K562 (cell line): ENCODE data around the gene ANKZF1. TPM values are rescaled to one million over a fixed set of nuclear protein-coding genes. Genes with fewer than 3 reads are reported as not detected.

ENCODE experiments used
- C11orf30 ChIP-seq: fragments of 450-650 bp; IDR thresholded peaks from 2 replicates; pipeline ENCODE4 v1.6.1; 2016; ENCODE audit warnings: low read depth, mild to moderate bottlenecking
- CHCHD3 ChIP-seq: fragments of 250-450 bp; sonication (Bioruptor Pico); IDR thresholded peaks from 2 replicates; pipeline ENCODE4 v2.1.2; 2022; ENCODE audit warnings: mild to moderate bottlenecking
- CHD1 ChIP-seq: fragments of 200-600 bp; sonication (generic); IDR thresholded peaks from one replicate; pipeline ENCODE4 v1.6.1; 2012; ENCODE audit warnings: mild to moderate bottlenecking, moderate library complexity, low read length, inconsistent platforms
- CHD2 ChIP-seq: IDR thresholded peaks from 2 replicates; pipeline ENCODE4 v1.6.1; 2011; ENCODE audit warnings: low read depth, low read length
- DNMT1 ChIP-seq: fragments of 450-650 bp; IDR thresholded peaks from 2 replicates; pipeline ENCODE4 v1.6.1; 2016; ENCODE audit warnings: antibody characterized with exemption, mild to moderate bottlenecking
- ETV1 ChIP-seq: fragments of 450-650 bp; conservative IDR thresholded peaks from 2 replicates; pipeline ENCODE4 v1.6.1; 2016; ENCODE audit warnings: missing genetic modification characterization, control low read depth, low read depth, missing compliant biosample characterization
- FOXP1 ChIP-seq: sonication (generic); formaldehyde crosslinking; IDR thresholded peaks from 2 replicates; pipeline ENCODE4 v1.8.0; 2022; ENCODE audit warnings: mild to moderate bottlenecking, missing genetic modification reagents
- HDAC3 ChIP-seq: fragments of 450-650 bp; IDR thresholded peaks from 2 replicates; pipeline ENCODE4 v1.6.1; 2018; ENCODE audit warnings: borderline replicate concordance, mild to moderate bottlenecking, moderate library complexity; ENCODE audit not compliant: partially characterized antibody
- KDM1A ChIP-seq, 2 experiments: fragments of 450-650 bp; IDR thresholded peaks; 2 replicates each; pipeline ENCODE4 v1.6.1; 2016; ENCODE audit warnings: mild to moderate bottlenecking in 2 of 2
- MTA1 ChIP-seq: fragments of 450-650 bp; IDR thresholded peaks from 2 replicates; pipeline ENCODE4 v1.6.1; 2017; ENCODE audit warnings: borderline replicate concordance
- NCOR1 ChIP-seq: fragments of 450-650 bp; IDR thresholded peaks from 2 replicates; pipeline ENCODE4 v1.6.1; 2016; ENCODE audit warnings: mild to moderate bottlenecking, moderate library complexity
- NFATC3 ChIP-seq: fragments of 450-650 bp; IDR thresholded peaks from 2 replicates; pipeline ENCODE4 v1.6.1; 2017; ENCODE audit warnings: mild to moderate bottlenecking
- PML ChIP-seq: IDR thresholded peaks from 2 replicates; pipeline ENCODE4 v1.6.1; 2012; ENCODE audit warnings: low read length, inconsistent platforms
- PRMT5 ChIP-seq: sonication (generic); formaldehyde crosslinking; IDR thresholded peaks from 2 replicates; pipeline ENCODE4 v1.5.0; 2020; ENCODE audit warnings: missing genetic modification reagents
- RBM25 ChIP-seq: fragments of 200-400 bp; formaldehyde crosslinking; IDR thresholded peaks from 2 replicates; pipeline ENCODE4 v1.6.1; 2018; ENCODE audit warnings: low read length, low read depth, moderate library complexity; ENCODE audit not compliant: severe bottlenecking
- SETDB1 ChIP-seq: IDR thresholded peaks from one replicate; pipeline ENCODE4 v1.6.1; 2012; ENCODE audit warnings: low read length, control low read depth, inconsistent platforms
- SMC3 ChIP-seq: conservative IDR thresholded peaks from 2 replicates; pipeline ENCODE4 v1.6.1; 2011; ENCODE audit warnings: low read depth, low read length, improper control_type of control experiment; ENCODE audit not compliant: insufficient read depth
- SNRNP70 ChIP-seq: fragments of 200-400 bp; formaldehyde crosslinking; optimal IDR thresholded peaks from 2 replicates; pipeline ENCODE3; 2017; ENCODE audit warnings: low read depth, low read length
- TCF3 ChIP-seq: sonication (generic); formaldehyde crosslinking; IDR thresholded peaks from 2 replicates; pipeline ENCODE4 v1.4.0; 2020; ENCODE audit warnings: mild to moderate bottlenecking, missing genetic modification reagents
- ZKSCAN8 ChIP-seq: fragments of 200-800 bp; sonication (Bioruptor generic); IDR thresholded peaks from 2 replicates; pipeline ENCODE4 v1.6.1; 2016; ENCODE audit warnings: missing genetic modification characterization, missing compliant biosample characterization
- polyA plus RNA-seq, 8 experiments: library from polyadenylated mRNA; depleted of rRNA in 4 of 8; stranded (reverse) in 5 of 8; unstranded in 3 of 8; fragments of >200 nt; fragmentation: Nextera tagmentation in 2 of 8; fragmentation: Illumina TruSeq in 1 of 8; extraction: Ambion mirVana in 2 of 8; extraction: Trizol in 1 of 8; gene quantifications; 2 replicates each; pipeline versions ENCODE4 v1.2.1 to v1.2.3, GENCODE V29; 2011 to 2014; ENCODE audit warnings: inconsistent platforms in 1 of 8, missing spikeins in 1 of 8
- total RNA-seq, 7 experiments: library from RNA; depleted of rRNA in 6 of 7; stranded (reverse); fragments of >200 nt in 6 of 7; fragmentation: Illumina TruSeq in 2 of 7; extraction: Trizol in 2 of 7; gene quantifications; 2 replicates each; pipeline versions ENCODE4 v1.2.1 to v1.2.3, GENCODE V29; 2011 to 2021; ENCODE audit warnings: low replicate concordance in 1 of 7
- TF ChIP-seq, protein P1 (sequence below): IDR thresholded peaks from 2 replicates; pipeline ENCODE4 v1.6.1; 2012; ENCODE audit warnings: low read depth, low read length, improper control_type of control experiment, borderline replicate concordance
- TF ChIP-seq, protein P2 (sequence below): fragments of 250-450 bp; sonication (Bioruptor Pico); IDR thresholded peaks from 2 replicates; pipeline ENCODE4 v1.8.0; 2022; ENCODE audit warnings: moderate library complexity, mild to moderate bottlenecking, inconsistent platforms
- TF ChIP-seq, protein P3 (sequence below): sonication (generic); formaldehyde crosslinking; IDR thresholded peaks from 2 replicates; pipeline ENCODE4 v1.8.0; 2022; ENCODE audit warnings: mild to moderate bottlenecking, missing genetic modification reagents, borderline replicate concordance

The ANKZF1 gene
- total and polyA plus RNA-seq, 9 of the 15 experiments (the other 6 are each of a cell fraction or from before 2014, with no cell fraction given): 3.1 to 60.6 (median 31.0) TPM

DNA sequence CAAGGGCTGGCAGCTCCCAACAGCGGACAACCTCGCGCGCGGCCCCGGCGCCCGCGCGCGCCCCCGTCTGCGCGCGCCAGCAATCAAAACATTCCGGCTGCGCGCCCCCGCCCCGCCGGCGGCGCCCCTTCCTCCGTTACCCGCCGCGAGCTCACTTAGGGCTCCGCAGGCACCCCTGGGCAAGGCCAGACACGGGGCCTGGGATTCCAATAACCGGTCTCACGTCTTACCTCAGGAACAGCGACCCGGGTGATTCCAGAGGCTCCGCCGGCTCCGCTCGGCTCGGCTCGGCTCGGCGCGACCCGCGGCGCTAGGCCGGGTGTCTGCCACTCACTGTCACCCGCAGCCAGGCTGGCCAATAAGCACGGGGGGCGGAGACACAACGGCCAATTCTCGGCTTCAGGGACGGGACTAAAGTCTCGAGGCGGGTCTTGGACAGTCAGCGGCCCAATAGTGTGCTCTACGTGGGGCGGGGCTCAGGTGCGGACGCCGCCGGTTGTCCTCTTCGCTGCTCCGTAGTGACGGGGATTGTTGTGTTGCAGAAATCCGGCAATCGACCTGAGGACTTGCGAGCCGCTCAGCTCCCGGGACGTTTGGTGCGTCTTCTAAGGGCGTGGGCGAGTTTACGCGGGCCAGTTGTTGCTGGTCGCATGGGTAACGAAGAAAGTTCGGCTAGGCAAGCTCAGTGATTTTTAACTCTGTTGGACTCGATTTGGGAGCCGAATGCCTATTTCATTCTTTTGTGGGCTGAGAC, at the start of gene ANKZF1, which contains the start of gene ATG9A (continued):
- TF ChIP-seq, protein P1, sequence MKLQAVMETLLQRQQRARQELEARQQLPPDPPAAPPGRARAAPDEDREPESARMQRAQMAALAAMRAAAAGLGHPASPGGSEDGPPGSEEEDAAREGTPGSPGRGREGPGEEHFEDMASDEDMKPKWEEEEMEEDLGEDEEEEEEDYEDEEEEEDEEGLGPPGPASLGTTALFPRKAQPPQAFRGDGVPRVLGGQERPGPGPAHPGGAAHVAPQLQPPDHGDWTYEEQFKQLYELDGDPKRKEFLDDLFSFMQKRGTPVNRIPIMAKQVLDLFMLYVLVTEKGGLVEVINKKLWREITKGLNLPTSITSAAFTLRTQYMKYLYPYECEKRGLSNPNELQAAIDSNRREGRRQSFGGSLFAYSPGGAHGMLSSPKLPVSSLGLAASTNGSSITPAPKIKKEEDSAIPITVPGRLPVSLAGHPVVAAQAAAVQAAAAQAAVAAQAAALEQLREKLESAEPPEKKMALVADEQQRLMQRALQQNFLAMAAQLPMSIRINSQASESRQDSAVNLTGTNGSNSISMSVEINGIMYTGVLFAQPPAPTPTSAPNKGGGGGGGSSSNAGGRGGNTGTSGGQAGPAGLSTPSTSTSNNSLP: no peak
- TF ChIP-seq MTA1: no peak
- TF ChIP-seq NFATC3: no peak
- no peak for TF ChIP-seq ETV1 (tag)
- no peak for TF ChIP-seq KDM1A (IDR thresholded peaks at IDR 0.05)
- TF ChIP-seq, protein P2, sequence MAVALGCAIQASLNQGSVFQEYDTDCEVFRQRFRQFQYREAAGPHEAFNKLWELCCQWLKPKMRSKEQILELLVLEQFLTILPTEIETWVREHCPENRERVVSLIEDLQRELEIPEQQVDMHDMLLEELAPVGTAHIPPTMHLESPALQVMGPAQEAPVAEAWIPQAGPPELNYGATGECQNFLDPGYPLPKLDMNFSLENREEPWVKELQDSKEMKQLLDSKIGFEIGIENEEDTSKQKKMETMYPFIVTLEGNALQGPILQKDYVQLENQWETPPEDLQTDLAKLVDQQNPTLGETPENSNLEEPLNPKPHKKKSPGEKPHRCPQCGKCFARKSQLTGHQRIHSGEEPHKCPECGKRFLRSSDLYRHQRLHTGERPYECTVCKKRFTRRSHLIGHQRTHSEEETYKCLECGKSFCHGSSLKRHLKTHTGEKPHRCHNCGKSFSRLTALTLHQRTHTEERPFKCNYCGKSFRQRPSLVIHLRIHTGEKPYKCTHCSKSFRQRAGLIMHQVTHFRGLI (CRISPR knock-in tag): no peak
- no peak for TF ChIP-seq DNMT1
- peak; percentile 87 for TF ChIP-seq CHD2
- TF ChIP-seq, protein P3, sequence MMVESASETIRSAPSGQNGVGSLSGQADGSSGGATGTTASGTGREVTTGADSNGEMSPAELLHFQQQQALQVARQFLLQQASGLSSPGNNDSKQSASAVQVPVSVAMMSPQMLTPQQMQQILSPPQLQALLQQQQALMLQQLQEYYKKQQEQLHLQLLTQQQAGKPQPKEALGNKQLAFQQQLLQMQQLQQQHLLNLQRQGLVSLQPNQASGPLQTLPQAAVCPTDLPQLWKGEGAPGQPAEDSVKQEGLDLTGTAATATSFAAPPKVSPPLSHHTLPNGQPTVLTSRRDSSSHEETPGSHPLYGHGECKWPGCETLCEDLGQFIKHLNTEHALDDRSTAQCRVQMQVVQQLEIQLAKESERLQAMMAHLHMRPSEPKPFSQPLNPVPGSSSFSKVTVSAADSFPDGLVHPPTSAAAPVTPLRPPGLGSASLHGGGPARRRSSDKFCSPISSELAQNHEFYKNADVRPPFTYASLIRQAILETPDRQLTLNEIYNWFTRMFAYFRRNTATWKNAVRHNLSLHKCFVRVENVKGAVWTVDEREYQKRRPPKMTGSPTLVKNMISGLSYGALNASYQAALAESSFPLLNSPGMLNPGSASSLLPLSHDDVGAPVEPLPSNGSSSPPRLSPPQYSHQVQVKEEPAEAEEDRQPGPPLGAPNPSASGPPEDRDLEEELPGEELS: no peak
- TF ChIP-seq SMC3: no peak
- TF ChIP-seq SETDB1: no peak
- TF ChIP-seq FOXP1 (CRISPR knock-in tag): no peak
- TF ChIP-seq SNRNP70: no peak
- peak; percentile 68; the same call in 1 of the 2 replicates for TF ChIP-seq ZKSCAN8 (CRISPR knock-in tag)
- TF ChIP-seq TCF3 (CRISPR knock-in tag): no peak
- no peak for TF ChIP-seq HDAC3
- TF ChIP-seq NCOR1: no peak
- no peak for TF ChIP-seq CHCHD3 (CRISPR knock-in tag)
- TF ChIP-seq PML: peak; percentile 61; the same call in 1 of the 2 replicates
- no peak for TF ChIP-seq PRMT5 (CRISPR knock-in tag)
- TF ChIP-seq CHD1: no peak
- peak; percentile 55 for TF ChIP-seq C11orf30
- TF ChIP-seq RBM25: peak; percentile 93
